ENCODE data around the gene MACROH2A1.

Gene MACROH2A1

DNA sequence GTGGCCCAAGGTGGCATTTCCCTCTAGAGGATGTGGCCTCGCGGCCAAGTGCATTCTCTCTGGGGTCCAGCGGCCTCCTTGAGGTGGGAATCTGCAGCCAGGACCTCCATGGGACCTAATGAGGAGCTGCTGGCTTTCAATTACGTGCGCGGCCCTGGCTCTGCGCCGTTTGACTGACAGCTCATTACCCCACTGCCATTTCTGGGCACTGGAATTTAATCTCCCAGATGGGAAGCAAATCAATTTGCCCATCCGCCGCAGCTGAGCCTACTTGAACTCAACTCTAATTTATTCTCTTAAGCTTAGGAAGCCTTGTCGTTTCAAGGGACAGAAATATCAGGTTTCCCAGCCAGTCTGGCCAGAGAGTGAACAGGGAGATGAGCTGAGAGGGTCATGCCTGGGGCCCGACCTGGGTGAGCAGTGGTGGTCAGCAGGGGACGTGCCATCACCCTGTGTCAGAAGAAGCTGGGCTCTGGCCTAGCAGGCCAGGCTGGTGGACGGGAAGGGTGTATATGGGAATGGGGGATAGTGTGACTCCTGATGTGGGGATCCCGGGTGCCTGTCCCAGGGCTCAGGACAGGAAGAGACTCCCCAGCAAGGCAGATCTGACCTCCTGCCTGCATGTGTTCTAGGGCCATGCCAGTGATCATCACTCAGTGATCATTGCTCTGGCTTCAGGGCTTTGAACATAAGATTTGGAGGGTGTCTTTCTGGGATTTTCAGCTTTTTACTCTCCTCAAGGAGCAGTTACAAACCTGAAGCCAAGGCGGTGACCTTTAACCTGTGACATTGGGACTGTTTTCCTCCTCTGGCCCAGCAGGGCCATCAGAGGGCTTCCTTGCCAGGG is 69.7 kb downstream of the MACROH2A1 start:
- peak; percentile 71 for DNase-seq

- no peak for DNase-seq
These were observed 70.8 kb downstream of the MACROH2A1 start for GRCh38 chr5:135328128-135328687.

DNA sequence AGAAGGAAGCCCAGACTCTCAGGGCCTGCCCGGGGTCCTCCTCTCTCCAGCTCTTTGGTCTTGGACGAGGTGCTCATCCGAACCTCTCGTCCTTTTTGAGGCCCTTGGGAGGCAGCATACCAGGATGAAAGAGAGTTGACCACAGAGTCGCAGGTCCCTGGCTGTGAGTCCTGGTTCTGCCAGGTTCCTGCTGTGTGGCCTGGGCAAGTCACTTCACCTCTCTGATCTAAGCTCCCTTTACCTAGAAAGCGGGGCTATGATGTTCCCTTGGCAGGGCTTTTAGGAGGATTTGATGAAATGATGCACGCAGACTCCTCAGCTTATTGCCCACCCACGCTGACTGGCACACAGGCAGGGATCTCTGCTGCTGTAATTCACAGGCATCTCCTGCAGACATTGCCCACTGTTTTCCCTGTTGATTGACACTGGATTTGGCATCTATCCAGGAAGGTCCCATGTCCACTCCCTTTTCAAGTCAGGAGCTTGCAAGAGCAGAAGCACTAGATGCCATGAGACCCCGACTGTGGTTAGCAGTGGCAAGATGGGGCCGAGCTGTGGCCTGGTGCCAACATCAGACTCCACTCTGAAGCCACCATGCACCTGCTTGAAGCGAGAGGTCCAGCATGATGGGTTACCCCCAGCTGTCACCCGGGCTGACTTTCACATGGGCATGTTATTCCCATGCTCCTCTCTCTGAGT is 71.5 kb downstream of the MACROH2A1 start:
- no peak for DNase-seq

GRCh38 chr5:135326296-135327254 is 72.5 kb downstream of the MACROH2A1 start:
- no peak for DNase-seq

DNA sequence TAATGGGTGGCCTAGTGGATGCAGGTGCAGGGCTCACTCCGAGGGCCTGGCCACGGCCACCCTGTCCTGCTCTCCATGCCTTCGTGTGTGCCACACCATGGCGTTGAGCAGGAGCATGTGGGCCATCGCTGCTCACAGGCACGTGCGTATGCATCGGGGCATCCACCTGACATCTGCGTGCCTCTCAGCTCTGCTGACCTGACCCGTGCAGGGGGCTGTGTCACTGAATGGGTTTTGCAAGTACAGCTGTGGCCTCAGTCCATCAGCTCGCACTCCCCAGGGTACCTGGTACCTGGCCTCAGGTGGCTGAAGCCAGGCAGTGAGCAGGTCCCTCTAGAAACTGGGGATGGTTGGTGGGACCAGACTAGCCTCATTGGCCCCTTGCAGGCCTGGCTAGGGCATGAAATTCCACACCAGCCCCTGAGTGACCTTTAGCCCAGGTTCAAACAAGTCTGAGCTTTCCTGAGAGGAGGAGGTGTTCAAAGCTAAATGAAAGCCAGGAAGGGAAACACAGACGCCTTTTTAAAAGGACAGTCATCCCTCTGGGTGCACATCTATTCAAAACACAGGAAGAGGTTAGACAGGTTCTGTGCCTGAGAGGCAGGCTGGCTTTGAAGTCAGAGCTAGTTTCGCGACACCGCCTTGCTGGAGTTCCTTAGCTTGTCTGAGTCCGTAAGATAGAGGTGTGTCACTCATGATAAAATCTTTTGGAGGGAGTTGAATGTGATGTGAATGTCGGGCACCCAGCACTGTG is 74.0 kb downstream of the MACROH2A1 start:
- DNase-seq: no peak

GRCh38 chr5:135324160-135324559 is 74.9 kb downstream of the MACROH2A1 start:
- no peak for DNase-seq

- DNase-seq: no peak
These were observed 75.3 kb downstream of the MACROH2A1 start for GRCh38 chr5:135323701-135324132.

DNA sequence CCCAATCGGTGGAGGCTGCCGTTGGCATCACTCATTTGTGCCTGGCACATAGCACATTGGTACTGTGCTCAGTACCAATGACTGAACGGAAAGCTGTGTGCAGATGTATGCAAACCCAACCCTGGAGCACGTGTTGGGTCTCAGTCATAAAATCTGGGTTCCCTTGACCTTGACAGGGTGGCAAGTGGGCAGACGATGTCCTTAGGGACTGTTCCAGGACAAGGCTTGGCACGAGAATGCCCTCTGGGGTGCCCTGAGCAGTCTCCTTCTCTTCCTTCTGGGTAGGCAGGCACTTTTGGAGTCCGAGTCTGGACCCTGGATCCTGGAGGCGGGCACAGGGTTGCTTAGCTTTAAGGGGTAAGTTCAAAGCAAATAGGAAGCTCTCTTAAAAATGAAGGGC is 75.8 kb downstream of the MACROH2A1 start:
- DNase-seq: no peak

DNA sequence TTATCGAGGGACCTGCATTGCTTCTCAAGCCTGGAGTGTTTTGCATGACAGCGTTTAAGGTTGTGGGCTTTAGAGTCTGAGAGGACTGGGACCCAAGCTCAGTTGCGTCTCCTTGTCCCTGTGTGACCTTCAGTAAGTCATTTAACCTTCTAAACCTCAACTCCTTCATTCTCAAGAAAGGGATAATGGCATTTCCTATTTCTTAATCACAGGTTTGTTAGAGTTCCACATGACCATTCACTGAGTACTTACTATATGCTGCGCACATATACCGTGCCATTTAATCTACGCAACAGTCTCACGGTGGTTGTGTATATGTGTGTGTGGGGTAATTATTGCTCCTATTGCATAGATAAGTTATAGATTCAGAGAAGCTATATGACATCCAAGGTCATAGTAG is 76.3 kb downstream of the MACROH2A1 start:
- no peak for DNase-seq

GRCh38 chr5:135322271-135322670 is 76.8 kb downstream of the MACROH2A1 start:
- DNase-seq: no peak

- no peak for DNase-seq
These were observed 78.1 kb downstream of the MACROH2A1 start for GRCh38 chr5:135320718-135321484.

- DNase-seq: no peak
These were observed 79.0 kb downstream of the MACROH2A1 start for GRCh38 chr5:135319928-135320606.

GRCh38 chr5:135319458-135319857 is 79.6 kb downstream of the MACROH2A1 start:
- DNase-seq: no peak

DNA sequence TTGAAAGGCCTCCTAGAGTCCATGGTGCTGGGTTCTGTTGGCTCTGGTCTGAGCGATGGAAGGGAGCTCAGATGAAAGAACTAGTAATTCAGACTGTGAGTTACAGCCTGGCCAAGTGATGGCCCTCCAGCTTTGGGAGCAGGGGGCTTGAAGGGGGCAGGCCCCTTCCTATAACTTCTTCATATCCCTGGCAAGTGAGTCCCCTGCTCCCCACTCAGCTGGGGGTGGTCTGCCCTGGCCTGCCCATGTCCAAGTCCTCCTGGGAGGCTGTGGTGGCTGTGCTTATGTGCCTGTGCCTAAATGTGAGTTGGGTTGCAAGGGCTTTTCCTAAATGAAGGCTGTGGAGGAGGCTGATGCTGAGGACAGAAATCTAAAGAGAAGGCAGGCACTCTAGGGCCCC is 80.1 kb downstream of the MACROH2A1 start:
- no peak for DNase-seq

DNA sequence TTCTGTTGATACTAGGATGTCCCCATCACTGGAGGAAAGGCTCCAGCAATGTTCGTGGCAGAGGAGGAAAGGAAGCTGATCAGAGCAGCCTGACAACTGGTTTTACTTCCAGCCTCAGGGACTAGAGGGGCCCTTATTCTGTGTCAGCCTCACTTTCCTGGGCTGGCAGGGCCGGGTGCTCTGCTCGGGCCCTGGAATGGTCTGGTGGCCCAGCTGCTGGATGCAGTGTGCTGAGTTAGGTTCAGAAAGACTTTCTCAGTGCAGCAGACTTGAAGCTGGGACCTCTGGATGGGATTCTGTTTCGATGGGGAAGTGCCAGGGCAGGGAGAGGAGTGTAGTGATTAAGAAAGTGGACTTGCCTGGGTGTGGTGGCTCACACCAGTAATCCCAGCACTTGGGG is 81.0 kb downstream of the MACROH2A1 start:
- DNase-seq: no peak

GRCh38 chr5:135317286-135317685 is 81.7 kb downstream of the MACROH2A1 start:
- no peak for DNase-seq

DNA sequence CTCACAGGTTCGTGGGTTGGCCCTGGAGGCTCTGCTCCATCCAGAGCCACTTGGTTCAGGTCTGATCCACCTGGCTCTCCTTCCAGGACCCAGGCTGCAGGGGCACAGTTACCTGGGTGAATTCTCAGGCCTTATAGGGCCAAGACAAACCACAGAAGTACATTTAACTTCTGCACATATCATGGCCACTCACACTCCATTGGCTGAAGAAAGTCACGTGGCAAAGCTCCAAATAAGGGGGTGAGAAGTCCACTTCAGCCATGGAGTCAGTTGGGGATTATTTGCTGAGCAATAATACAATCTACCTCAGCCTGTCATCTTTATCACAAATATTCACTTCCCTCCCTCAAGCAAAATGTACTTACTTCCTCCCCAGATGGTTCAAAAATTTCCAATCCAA is 83.6 kb downstream of the MACROH2A1 start:
- no peak for DNase-seq

DNA sequence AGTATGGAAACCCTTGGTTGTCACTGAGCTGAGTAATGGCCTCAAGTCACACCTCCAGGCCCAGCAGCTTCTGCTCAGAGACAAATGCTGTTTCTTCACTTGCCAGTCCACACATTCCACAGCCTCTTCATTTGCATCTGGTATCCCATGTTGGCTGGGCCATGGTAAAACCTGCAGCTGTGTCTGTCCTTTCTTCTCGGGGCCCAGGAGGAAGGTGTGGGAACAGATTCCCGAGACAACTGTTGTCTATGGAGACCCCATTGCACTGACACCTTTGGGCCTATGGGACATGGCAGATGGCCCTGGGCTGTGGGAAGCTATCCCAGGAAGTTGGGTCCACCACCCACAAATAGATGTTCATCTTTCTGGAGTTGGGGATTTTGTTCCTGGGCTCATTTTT is 85.1 kb downstream of the MACROH2A1 start:
- no peak for DNase-seq

DNA sequence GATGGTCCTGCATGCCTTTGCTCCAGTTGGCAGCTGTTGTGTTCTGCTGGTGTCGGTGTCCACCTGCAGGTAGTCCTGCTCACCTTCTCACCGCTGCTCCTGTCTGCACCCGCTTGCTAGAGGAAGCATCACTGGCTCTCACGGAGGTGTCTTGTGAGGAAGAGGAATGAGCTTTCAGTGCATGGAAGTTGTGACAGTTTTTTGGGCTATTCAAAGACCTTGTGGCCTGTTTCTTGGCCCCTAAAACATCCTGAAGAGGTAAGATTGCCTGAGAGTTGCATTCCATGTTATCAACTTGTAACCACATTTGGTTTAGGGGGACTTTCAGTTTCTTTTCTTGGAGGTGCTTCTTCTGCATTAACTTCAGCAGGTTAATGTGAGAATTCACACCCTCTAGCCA is 85.6 kb downstream of the MACROH2A1 start:
- no peak for DNase-seq

GRCh38 chr5:135312255-135312935 is 86.6 kb downstream of the MACROH2A1 start:
- no peak for DNase-seq
